AG09309 (cell line): ENCODE measurements around the gene RFNG.

Source experiments
- DNase-seq: peaks from one replicate; pipeline ENCODE4 v3.0.0-alpha.2; 2010; ENCODE audit warnings: low read depth
- H3K4me3 ChIP-seq: 2 replicates; pipeline ENCODE4 v1.5.1; 2011; ENCODE audit warnings: mild to moderate bottlenecking, low read depth, low read length, moderate library complexity; ENCODE audit not compliant: control insufficient read depth
- TF ChIP-seq, protein P1 (sequence below): IDR thresholded peaks from 2 replicates; pipeline ENCODE4 v1.5.1; 2011; ENCODE audit warnings: mild to moderate bottlenecking, low read depth, low read length, inconsistent platforms; ENCODE audit not compliant: insufficient read depth, control insufficient read depth; ENCODE audit errors: missing control alignments

RFNG gene

GRCh38 chr17:82024859-82025258 lies 26.8 kb downstream of the RFNG start:
- no peak overlapping the region for H3K4me3 ChIP-seq
- DNase-seq = no peak
- TF ChIP-seq, protein P1, sequence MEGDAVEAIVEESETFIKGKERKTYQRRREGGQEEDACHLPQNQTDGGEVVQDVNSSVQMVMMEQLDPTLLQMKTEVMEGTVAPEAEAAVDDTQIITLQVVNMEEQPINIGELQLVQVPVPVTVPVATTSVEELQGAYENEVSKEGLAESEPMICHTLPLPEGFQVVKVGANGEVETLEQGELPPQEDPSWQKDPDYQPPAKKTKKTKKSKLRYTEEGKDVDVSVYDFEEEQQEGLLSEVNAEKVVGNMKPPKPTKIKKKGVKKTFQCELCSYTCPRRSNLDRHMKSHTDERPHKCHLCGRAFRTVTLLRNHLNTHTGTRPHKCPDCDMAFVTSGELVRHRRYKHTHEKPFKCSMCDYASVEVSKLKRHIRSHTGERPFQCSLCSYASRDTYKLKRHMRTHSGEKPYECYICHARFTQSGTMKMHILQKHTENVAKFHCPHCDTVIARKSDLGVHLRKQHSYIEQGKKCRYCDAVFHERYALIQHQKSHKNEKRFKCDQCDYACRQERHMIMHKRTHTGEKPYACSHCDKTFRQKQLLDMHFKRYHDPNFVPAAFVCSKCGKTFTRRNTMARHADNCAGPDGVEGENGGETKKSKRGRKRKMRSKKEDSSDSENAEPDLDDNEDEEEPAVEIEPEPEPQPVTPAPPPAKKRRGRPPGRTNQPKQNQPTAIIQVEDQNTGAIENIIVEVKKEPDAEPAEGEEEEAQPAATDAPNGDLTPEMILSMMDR = no peak

DNA sequence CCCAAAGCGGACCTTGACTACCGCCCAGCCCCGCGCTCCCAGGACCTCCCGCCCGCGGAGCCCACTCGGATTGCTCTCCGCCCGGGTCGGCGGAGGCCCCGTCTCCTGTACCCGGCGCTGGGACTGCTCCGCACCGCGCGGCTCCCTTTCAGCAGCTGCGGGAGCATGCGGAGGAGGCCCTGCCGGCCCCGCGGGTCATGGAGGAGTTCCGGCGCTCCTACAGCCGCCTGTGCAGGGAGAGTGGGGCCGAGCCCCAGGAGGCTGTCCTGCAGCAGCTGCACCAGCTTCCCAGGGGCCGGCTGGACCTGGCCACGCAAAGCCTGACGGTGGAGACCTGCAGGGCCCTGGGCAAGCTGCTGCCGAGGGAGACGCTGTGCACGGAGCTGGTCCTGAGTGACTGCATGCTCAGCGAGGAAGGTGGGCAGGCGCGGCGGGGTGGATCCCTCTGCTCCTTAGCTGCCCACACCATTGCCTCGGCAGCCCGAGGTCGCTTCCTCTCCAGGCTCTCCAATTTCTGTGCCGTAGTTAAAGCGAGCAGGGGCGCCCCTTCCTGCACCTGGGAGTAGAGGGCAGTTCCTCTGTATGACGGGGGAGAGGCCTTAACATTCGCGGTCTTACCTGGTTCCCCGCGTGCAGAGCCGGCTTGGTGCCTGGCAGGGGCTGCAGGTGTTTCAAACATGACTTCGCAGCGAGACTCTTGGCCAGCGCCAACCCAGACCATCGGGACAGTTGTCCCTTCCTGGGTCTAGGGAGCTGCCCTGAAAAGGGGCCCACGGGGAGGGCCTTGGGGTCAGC lies 28.0 kb downstream of the RFNG start:
- TF ChIP-seq, protein P1 = no peak
- no peak for DNase-seq
- H3K4me3 ChIP-seq = peak overlapping the region; percentile 51

- DNase-seq = peak; percentile 97
- TF ChIP-seq, protein P1 = no peak
- H3K4me3 ChIP-seq = peak within 1 kb of the TSS; percentile 77
These were observed 28.6 kb downstream of the RFNG start, which contains the start of gene LRRC45 for GRCh38 chr17:82022981-82023446. TSS of gene LRRC45 (plus strand) at chr17:82023305. CDS start at chr17:82023644, 339 bp downstream.

DNA sequence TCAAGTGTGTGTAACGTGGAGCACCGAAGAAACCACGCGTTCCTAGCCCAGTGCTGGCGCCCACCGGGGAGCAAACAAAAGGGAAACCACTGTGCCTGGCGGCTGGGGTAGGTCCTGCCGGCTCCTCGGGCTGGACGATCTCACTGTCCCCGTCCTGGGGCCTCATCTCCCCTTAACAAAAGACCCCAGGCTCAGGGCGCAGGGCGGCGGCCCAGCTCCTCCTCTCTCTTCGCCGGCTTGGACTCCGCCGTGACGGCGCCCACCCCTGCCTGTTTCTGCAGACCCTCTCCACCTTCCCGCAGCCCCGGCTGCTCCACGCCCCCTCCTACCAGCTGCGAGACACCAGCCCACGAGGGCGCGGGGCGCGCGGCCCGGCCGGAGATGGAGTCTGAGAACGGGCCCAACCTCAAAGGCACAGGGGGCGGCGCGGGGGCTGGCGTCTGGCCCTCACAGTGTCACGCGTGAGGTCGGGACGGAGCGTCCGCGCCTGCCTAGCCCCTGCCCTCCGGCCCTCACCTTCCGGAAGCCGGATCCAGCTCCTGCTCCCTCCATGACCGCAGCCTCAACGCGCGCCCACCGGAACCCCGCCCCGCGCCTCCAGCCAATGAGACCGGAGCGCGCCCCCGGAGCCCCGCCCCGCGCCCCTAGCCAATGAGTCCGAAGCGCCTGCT lies 29.2 kb downstream of the RFNG start, which contains the start of gene CENPX:
CENPX (minus strand) TSS at position 569 of the 671 bp plus-strand sequence; CDS start at position 552, 17 bp downstream.
- DNase-seq = no peak
- TF ChIP-seq, protein P1 = no peak
- peak within 1 kb of the TSS; percentile 77 for H3K4me3 ChIP-seq

DNA sequence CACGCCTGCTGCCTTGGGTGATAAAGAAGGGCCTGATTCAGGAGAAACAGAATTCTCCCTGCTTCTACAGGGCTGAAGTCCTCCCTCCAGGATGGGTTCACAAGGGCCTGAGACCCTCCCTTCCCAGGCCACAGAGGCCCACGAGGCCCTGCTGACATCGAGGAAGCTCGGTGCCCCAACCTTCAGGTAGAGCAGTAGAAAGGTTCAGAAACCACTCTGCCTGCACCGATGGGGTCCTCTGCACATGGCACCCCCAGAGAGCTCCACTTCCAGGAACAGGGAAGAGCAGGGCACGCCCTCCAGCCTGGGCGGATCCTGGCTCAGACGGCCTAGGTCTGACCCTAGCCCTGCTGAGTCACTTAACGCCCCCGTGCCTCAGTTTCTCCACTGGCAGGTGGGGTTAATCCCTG lies 29.7 kb downstream of the RFNG start:
- peak overlapping the region; percentile 77 for H3K4me3 ChIP-seq
- TF ChIP-seq, protein P1 = no peak
- DNase-seq = no peak

DNA sequence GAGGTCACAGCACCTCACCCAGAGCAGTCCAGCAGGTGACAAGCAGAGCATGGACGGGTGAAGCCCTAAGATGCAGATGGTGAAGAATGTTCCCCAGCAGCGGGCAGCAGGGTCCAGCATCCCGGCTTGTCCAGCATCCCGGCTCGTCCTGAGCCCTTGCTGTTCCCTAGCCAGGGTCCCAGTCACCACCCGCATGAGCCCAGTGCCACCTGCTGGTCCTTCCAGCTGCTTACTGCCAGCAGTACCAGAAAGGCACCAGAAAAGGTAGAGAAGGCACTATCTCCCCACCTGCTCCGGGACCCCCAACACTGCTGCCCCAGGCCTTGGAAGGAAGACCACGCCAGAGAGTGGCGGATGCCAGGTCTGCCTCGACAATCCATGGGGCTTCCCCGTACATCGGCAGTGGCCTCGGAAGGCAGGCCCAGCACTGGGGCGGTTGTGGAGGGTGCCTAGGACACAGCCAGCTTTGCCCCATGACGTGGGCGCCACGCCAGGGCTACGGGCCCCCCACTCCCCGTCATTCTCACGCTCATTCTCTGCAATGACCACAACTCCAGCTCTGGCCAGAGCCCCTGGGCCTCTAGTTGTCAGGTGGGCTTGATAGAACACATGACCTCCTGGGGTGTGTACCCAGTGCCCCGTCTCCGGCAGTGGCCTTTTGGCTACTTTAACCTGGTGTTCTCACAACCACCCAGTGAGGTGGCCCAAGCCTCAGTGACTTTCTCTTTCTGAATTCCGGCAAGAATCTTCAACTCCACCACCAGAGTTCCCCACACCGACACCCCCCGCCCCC lies 30.3 kb downstream of the RFNG start:
- H3K4me3 ChIP-seq = peak overlapping the region; percentile 77
- TF ChIP-seq, protein P1 = peak; percentile 89
- peak; percentile 42 for DNase-seq
